Epithelial cell of proximal tubule (primary cell): ENCODE results near the gene RAB11FIP2. TPM values are rescaled to one million over a fixed set of nuclear protein-coding genes. Genes with fewer than 3 reads are reported as not detected.

ENCODE experiments used
- DNase-seq: peaks from one replicate; pipeline ENCODE4 v3.0.0-alpha.2; 2011; ENCODE audit warnings: low read depth
- H3K4me3 ChIP-seq: 2 replicates; pipeline ENCODE4 v1.5.1; 2011; ENCODE audit warnings: low read depth, mild to moderate bottlenecking, low read length
- CTCF ChIP-seq: conservative IDR thresholded peaks from 2 replicates; pipeline ENCODE4 v1.5.1; 2012; ENCODE audit warnings: low read depth, mild to moderate bottlenecking, low read length
- total RNA-seq: library from RNA; depleted of rRNA; stranded (reverse); fragments of >200 nt; gene quantifications from 2 replicates; pipeline ENCODE4 v1.2.3, GENCODE V29; 2015

Gene RAB11FIP2
- total RNA-seq, 1 donor from 2014 or later: 6.1 TPM

DNA sequence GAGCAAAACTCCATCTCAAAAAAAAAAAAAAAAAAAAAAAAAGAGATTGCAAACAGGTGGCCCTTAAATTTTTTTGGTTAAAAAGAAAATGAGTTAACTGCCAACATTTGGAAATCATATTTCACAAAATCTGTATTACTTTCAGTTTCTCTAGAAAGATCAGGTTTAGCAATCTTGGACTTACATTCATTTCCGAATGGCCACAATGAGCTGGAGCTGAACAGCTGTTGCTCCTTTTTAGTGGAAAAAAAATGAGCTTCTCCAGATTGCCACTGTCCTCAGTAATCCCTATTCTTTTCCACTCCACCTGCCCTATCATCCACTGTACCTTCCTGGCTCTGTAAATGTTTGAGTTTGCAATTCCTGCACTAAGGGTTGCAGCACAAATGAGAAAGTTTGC lies 43.6 kb downstream of the RAB11FIP2 start:
- TF ChIP-seq CTCF: no peak
- H3K4me3 ChIP-seq: no peak overlapping the region
- no peak for DNase-seq

DNA sequence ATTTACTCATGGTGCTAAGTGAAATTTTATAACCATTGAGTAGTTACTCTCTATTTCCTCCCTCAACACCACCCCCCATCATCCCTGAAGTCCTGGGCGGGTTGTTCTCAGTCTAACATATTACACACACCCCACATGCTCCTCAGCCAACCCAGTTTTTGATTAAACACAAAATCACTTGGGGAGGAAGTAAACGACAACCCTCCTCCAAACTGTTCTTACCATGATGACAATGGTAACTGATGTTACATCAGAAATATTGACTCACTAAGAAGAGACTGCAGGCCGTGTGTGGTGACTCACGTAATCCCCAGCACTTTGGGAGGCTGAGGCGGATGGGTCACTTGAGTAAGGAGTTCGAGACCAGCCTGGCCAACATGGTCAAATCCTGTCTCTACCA lies 44.2 kb downstream of the RAB11FIP2 start:
- no peak for DNase-seq
- no peak overlapping the region for H3K4me3 ChIP-seq
- no peak for TF ChIP-seq CTCF

GRCh38 chr10:117997673-117998072 lies 49.1 kb downstream of the RAB11FIP2 start:
- no peak for DNase-seq
- no peak overlapping the region for H3K4me3 ChIP-seq
- TF ChIP-seq CTCF: no peak

DNA sequence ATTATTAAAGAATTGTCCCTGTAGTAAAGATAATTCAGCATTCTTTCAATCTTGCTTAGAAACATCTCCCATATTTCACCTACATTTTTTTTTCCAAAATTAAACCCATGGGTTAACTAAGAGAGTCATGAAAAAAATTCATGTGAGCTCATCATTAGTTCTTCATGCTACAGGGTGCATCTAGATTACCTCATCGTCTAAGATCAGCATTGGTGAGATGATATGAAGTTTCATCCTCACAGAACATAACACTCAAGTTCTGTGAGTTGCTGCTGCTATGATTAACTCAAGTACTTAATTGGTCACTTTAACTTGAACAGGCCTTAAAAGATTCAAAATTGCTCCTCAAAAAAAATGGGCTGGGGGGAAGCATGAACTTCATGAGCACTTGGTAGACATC lies 50.0 kb downstream of the RAB11FIP2 start:
- no peak for TF ChIP-seq CTCF
- no peak for DNase-seq

GRCh38 chr10:117994771-117995170 lies 52.0 kb downstream of the RAB11FIP2 start:
- no peak overlapping the region for H3K4me3 ChIP-seq
- TF ChIP-seq CTCF: no peak
- DNase-seq: no peak

More for the DNA sequence above, 50.0 kb downstream of the RAB11FIP2 start:
- H3K4me3 ChIP-seq: no peak overlapping the region

GRCh38 chr10:117993166-117993565 lies 53.6 kb downstream of the RAB11FIP2 start:
- no peak for TF ChIP-seq CTCF
- DNase-seq: no peak

GRCh38 chr10:117991701-117992100 lies 55.0 kb downstream of the RAB11FIP2 start:
- no peak for TF ChIP-seq CTCF

More at GRCh38 chr10:117993166-117993565, 53.6 kb downstream of the RAB11FIP2 start:
- no peak overlapping the region for H3K4me3 ChIP-seq

More at GRCh38 chr10:117991701-117992100, 55.0 kb downstream of the RAB11FIP2 start:
- H3K4me3 ChIP-seq: no peak overlapping the region
- no peak for DNase-seq
